Measurements from ENCODE around the gene ZNF576.

Gene ZNF576

GRCh38 chr19:43552616-43553015, 43.8 kb upstream of the ZNF576 start:
- peaks cover 7% of the 10 kb centered on the region for H3K79me2 ChIP-seq
- no peak overlapping the region for H3K9ac ChIP-seq
- H3K27ac ChIP-seq: no peak overlapping the region
- H3K4me3 ChIP-seq (ENCODE audit: low read depth, low read length): no peak overlapping the region
- H2AFZ ChIP-seq: no peak overlapping the region
- no peaks in the 10 kb centered on the region for H3K27me3 ChIP-seq (ENCODE audit: control insufficient read depth, insufficient read depth, low read length)
- no peaks in the 10 kb centered on the region for H3K4me1 ChIP-seq
- H3K9me3 ChIP-seq (ENCODE audit: control insufficient read depth, low read length): no peaks in the 10 kb centered on the region
- no peak overlapping the region for H3K4me2 ChIP-seq (ENCODE audit: low read length)
- no peaks in the 10 kb centered on the region for H3K36me3 ChIP-seq (ENCODE audit: control insufficient read depth, insufficient read depth, low read length)
- no peak for TF ChIP-seq CTCF (IDR thresholded peaks at IDR 0.05)

- no peak overlapping the region for H2AFZ ChIP-seq
- no peaks in the 10 kb centered on the region for H3K4me1 ChIP-seq
- H3K9me3 ChIP-seq (ENCODE audit: control insufficient read depth, low read length): no peaks in the 10 kb centered on the region
- no peak overlapping the region for H3K4me3 ChIP-seq (ENCODE audit: low read depth, low read length)
- no peaks in the 10 kb centered on the region for H3K27me3 ChIP-seq (ENCODE audit: control insufficient read depth, insufficient read depth, low read length)
- peaks cover 7% of the 10 kb centered on the region for H3K79me2 ChIP-seq
- no peak for TF ChIP-seq CTCF (IDR thresholded peaks at IDR 0.05)
- no peak overlapping the region for H3K27ac ChIP-seq
- no peak overlapping the region for H3K9ac ChIP-seq
- no peak overlapping the region for H3K4me2 ChIP-seq (ENCODE audit: low read length)
- no peaks in the 10 kb centered on the region for H3K36me3 ChIP-seq (ENCODE audit: control insufficient read depth, insufficient read depth, low read length)
These were observed 42.7 kb upstream of the ZNF576 start for GRCh38 chr19:43553656-43554055.

- Histone ChIP-seq H3K4me2 (ENCODE audit: low read length) (no peak overlapping the region), H3K27me3 (ENCODE audit: control insufficient read depth, insufficient read depth, low read length) (no peaks in the 10 kb centered on the region), H3K27ac (no peak overlapping the region), H3K36me3 (ENCODE audit: control insufficient read depth, insufficient read depth, low read length) (no peaks in the 10 kb centered on the region), H3K9me3 (ENCODE audit: control insufficient read depth, low read length) (no peaks in the 10 kb centered on the region), H3K4me3 (ENCODE audit: low read depth, low read length) (no peak overlapping the region), H3K4me1 (no peaks in the 10 kb centered on the region), H2AFZ (no peak overlapping the region), H3K9ac (no peak overlapping the region), H3K79me2 (peaks cover 7% of the 10 kb centered on the region)
- TF ChIP-seq CTCF (IDR thresholded peaks at IDR 0.05): no peak
These were observed 42.0 kb upstream of the ZNF576 start for GRCh38 chr19:43554317-43554895.

GRCh38 chr19:43555185-43555770, 41.1 kb upstream of the ZNF576 start:
- no peak overlapping the region for H2AFZ ChIP-seq
- H3K27me3 ChIP-seq (ENCODE audit: control insufficient read depth, insufficient read depth, low read length): no peaks in the 10 kb centered on the region
- H3K4me2 ChIP-seq (ENCODE audit: low read length): no peak overlapping the region
- H3K27ac ChIP-seq: no peak overlapping the region
- no peak overlapping the region for H3K4me3 ChIP-seq (ENCODE audit: low read depth, low read length)
- peak; percentile 64 for TF ChIP-seq CTCF (IDR thresholded peaks at IDR 0.05)
- H3K9me3 ChIP-seq (ENCODE audit: control insufficient read depth, low read length): no peaks in the 10 kb centered on the region
- H3K4me1 ChIP-seq: no peaks in the 10 kb centered on the region
- no peak overlapping the region for H3K9ac ChIP-seq
- H3K36me3 ChIP-seq (ENCODE audit: control insufficient read depth, insufficient read depth, low read length): no peaks in the 10 kb centered on the region
- peaks cover 7% of the 10 kb centered on the region for H3K79me2 ChIP-seq

- no peak overlapping the region for H2AFZ ChIP-seq
- H3K9ac ChIP-seq: no peak overlapping the region
- H3K4me3 ChIP-seq (ENCODE audit: low read depth, low read length): no peak overlapping the region
- H3K79me2 ChIP-seq: peaks cover 28% of the 10 kb centered on the region
- H3K27ac ChIP-seq: no peak overlapping the region
- H3K4me1 ChIP-seq: no peaks in the 10 kb centered on the region
- TF ChIP-seq CTCF (IDR thresholded peaks at IDR 0.05): no peak
- H3K27me3 ChIP-seq (ENCODE audit: control insufficient read depth, insufficient read depth, low read length): no peaks in the 10 kb centered on the region
- no peaks in the 10 kb centered on the region for H3K36me3 ChIP-seq (ENCODE audit: control insufficient read depth, insufficient read depth, low read length)
- no peaks in the 10 kb centered on the region for H3K9me3 ChIP-seq (ENCODE audit: control insufficient read depth, low read length)
- H3K4me2 ChIP-seq (ENCODE audit: low read length): no peak overlapping the region
These were observed 35.7 kb upstream of the ZNF576 start for GRCh38 chr19:43560687-43561086.
